ENCODE measurements around the gene TCEA2.

Gene TCEA2

DNA sequence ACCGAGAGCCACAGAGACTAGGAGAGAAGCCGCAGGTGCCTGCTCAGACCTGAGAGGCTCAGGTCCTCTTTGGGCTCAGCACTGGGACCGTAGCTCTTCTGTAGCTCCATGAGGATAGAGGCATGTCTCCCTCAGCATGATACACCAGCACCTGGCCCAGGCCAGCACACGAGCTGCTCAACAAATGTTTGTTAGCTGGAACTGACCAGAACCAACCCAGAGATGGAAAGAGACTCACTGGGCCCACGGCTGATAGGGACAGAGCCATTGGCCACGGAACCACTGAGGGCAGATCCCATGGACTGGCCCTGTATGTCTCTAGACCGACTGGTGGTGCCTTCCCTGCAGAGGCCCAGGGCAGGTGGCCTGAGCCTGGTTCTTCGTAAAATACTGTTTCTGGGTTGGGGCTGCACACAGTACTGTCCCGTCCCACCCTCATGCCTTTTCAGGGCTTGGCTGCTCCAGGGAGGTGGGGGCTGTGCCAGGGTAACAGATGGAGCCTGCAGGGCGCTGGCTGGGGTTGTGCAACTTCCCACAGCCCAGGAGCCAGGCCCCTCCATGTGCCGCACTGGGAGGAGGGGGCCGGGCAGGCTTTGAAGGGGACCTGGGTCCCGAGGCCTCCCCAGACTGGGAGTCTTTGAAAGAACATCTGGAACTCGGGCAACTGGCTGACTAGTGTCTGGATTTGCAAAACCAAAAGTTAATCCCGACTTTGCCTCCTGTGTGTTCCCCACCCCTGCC, 21.8 kb upstream of the TCEA2 start:
- no peak for DNase-seq
- no peaks in the 10 kb centered on the region for H3K9me3 Mint-ChIP-seq
- peak overlapping the region; percentile 49 for H3K27ac Mint-ChIP-seq
- no peak for ATAC-seq
- H3K36me3 Mint-ChIP-seq (ENCODE audit: low read depth): no peaks in the 10 kb centered on the region
- peaks cover 46% of the 10 kb centered on the region for H3K4me1 Mint-ChIP-seq
- H3K27me3 Mint-ChIP-seq: peaks cover 3% of the 10 kb centered on the region
- peak overlapping the region; percentile 79 for H3K4me3 Mint-ChIP-seq

DNA sequence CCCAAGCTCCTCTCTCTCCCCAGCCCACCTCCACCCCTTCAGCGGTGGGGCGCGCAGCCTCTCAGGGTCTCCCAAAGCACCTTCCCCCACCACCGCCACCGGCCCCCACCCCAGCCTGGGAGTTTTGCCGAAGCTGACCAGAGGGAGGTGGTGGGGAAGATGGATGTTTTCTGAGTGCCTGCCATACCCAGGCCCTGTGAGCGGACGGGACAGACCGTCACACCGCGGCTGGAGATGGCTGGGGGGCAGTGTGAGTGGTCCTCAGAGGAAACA, 21.3 kb upstream of the TCEA2 start:
- Mint-ChIP-seq H3K4me1 (peaks cover 44% of the 10 kb centered on the region), H3K27ac (no peak overlapping the region), H3K36me3 (ENCODE audit: low read depth) (no peaks in the 10 kb centered on the region), H3K4me3 (peak overlapping the region; percentile 79), H3K9me3 (no peaks in the 10 kb centered on the region), H3K27me3 (peaks cover 7% of the 10 kb centered on the region)
- no peak for ATAC-seq
- DNase-seq: no peak

DNA sequence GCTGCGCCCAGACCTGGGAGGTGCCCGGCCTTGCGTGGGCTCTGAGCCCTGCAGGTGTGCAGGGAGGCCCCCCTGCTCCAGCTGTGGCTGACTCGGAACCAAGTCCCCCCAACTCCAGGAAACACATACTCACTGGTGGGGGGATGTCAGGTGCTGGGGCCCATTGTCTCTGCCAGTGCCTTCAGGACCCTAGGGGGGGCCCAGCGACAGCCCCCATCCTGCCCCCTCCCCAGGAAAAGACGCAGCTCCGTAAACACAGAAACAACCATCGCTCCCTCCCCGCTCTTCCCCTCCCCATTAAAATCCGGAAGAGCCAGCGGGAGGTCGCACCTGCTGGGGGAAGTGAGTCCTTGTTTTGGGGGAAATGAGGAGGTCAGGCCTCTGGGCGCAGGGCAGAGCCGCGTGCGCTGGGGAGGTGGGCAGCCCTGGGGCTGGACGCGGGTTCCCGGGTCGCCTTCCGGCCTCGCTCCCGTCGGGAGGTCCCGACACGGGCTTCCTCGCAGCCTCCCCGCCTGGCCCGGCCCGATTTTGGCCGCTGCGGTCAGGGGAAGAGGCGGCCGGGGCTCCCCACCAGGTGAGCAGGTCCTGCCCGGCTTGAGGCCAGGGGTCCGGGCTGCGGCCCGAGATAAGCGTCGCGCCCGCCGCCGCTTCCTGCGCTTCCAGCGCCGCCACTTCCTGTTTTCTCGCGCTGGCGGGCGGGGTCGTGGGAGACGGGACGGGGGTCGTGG, 20.8 kb upstream of the TCEA2 start:
- DNase-seq: no peak
- ATAC-seq: no peak
- Mint-ChIP-seq H3K9me3 (no peaks in the 10 kb centered on the region), H3K36me3 (ENCODE audit: low read depth) (no peaks in the 10 kb centered on the region), H3K4me3 (peak overlapping the region; percentile 79), H3K4me1 (peaks cover 39% of the 10 kb centered on the region), H3K27ac (peak overlapping the region; percentile 71), H3K27me3 (peaks cover 8% of the 10 kb centered on the region)

DNA sequence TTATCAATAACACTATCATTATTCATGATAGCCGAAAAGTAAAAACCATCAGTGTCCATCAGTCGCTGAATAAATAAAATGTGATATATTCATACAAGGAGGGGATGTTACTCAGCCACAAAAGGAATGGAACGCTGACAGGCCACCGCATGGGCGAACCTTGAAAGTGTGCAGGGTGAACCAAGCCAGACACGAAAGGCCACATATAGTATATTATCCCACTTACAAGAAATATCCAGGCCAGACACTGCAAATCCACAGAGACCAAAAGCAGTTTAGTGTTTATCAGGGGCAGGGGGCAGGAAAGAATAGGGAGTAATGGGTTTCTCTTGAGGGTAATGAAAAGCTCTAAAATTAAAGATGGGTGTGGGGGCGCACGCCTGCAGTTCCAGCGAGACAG, 19.2 kb upstream of the TCEA2 start:
- Mint-ChIP-seq H3K36me3 (ENCODE audit: low read depth) (no peaks in the 10 kb centered on the region), H3K27ac (no peak overlapping the region), H3K27me3 (peaks cover 10% of the 10 kb centered on the region), H3K9me3 (no peaks in the 10 kb centered on the region), H3K4me3 (peak overlapping the region; percentile 48), H3K4me1 (peaks cover 31% of the 10 kb centered on the region)
- no peak for DNase-seq
- no peak for ATAC-seq

DNA sequence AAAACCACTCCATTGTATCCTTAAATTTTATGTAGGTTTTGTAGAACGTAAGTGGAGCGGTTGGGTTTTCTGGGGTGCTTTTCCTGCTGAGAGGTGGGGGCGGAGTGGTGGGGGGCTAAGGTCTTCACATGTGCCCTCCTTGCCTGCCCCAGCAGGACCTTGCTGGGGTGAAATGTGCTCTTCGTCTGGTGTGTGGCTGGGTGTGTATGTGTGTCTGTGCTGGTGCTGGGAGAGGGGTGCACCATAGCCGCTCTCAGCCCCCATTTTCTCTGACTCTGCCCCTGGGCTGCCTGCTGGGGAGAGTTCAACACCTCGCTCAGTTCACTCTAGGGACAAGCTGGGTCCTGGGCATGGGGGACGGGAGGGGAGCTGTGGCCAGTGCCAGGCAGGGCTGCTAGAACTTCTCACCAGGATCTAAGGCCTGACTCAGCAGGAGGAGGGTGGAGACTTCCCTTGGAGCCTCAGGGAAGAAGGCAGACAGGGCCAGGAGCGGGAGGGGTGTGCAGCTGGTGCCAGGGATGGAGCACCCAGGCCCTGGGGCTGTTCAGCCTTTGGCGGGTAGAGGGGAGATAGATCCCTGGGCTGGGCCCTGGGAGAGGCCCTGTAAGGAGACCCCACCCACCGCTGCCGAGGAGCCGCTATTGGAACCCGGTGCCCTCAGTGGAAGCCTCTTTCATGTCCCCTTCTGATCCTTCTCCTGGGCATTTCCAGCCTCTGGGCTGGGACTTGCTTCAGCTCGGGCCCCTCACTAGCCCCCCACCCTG, 18.3 kb upstream of the TCEA2 start:
- ATAC-seq: no peak
- Mint-ChIP-seq H3K9me3 (no peaks in the 10 kb centered on the region), H3K27me3 (peaks cover 12% of the 10 kb centered on the region), H3K4me1 (peaks cover 28% of the 10 kb centered on the region), H3K36me3 (ENCODE audit: low read depth) (no peaks in the 10 kb centered on the region), H3K4me3 (no peak overlapping the region), H3K27ac (no peak overlapping the region)
- DNase-seq: no peak

DNA sequence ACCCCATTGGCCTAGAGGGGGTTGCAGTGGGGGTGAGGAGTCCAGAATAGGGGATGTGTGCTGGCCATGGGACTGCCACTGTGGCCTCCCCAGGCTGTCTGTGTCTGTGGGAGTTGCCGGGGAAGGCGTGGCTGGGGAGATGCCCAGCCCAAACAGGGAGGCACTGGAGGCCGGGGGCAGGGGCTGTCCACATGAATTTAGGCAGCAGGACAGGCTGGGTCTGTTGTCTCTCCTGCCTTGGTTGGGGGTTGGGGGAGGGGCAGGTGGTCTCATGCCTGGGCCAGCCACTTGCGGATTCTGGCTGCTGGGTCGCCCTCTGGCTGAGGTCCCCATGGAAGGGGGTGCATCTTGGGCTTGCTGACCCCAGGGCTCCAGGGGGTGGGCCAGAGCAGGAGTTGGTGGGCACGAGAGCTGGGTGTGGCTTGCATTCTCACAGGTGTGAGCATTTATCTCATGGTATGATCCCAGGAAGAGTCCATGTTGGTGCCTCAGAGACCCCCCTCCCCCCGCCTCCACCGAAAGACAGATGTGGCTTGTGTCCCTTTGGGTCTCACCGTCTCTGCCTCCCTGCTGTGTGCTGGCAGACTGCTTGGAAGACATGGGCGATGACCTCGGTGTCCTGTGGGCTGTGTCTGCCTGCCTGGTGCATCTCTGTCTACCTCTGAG, 17.5 kb upstream of the TCEA2 start:
- ATAC-seq: no peak
- DNase-seq: no peak
- Mint-ChIP-seq H3K36me3 (ENCODE audit: low read depth) (no peaks in the 10 kb centered on the region), H3K9me3 (no peaks in the 10 kb centered on the region), H3K27me3 (peaks cover 17% of the 10 kb centered on the region), H3K27ac (no peak overlapping the region), H3K4me1 (peaks cover 22% of the 10 kb centered on the region), H3K4me3 (no peak overlapping the region)

DNA sequence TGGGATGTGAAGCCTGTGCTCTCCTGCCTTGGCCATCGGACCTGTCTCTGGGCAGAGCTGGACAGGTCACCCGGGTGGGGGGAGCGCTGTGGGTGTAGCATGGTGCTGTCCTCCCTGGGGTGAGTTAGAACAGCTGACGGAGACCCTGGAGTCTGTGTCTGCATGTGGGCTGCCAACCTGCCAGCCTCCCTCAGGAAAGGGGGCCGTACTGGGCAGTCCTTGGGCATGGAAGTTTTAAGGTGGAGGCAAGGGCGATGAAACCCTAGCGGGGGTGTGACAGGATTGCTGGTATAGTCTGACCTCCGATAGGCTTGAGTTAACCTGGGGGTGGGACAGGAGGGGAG, 16.0 kb upstream of the TCEA2 start:
- Mint-ChIP-seq H3K27me3 (peaks cover 24% of the 10 kb centered on the region), H3K9me3 (no peaks in the 10 kb centered on the region), H3K4me3 (no peak overlapping the region), H3K27ac (no peak overlapping the region), H3K36me3 (ENCODE audit: low read depth) (no peaks in the 10 kb centered on the region), H3K4me1 (peaks cover 11% of the 10 kb centered on the region)
- DNase-seq: no peak
- ATAC-seq: no peak

DNA sequence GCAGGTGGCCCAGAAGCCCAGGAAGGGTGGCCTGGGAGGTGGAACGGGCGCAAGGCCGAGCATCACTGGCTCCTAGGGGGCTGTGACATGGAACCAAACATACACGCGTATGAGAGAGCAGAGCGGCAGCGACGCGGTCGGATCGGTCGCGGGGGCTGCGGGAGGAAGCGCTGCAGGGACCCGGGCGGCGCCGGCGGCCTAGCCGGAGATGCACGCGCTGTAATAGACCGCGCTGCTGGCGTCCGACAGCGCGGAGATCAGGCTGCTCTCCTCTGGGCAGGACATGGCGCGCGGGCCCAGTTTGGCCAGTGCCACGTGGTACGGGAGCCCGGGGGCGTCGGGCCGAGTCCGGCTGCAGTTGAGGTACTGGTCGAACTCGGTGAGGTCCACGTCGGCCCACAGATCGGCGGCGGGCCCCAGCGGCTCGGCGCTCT, 15.0 kb upstream of the TCEA2 start:
- DNase-seq (no peak), ATAC-seq (no peak)
- H3K4me1 Mint-ChIP-seq: peaks cover 8% of the 10 kb centered on the region
- H3K27ac Mint-ChIP-seq: no peak overlapping the region
- H3K9me3 Mint-ChIP-seq: no peaks in the 10 kb centered on the region
- H3K4me3 Mint-ChIP-seq: no peak overlapping the region
- H3K36me3 Mint-ChIP-seq (ENCODE audit: low read depth): no peaks in the 10 kb centered on the region
- peaks cover 24% of the 10 kb centered on the region for H3K27me3 Mint-ChIP-seq

DNA sequence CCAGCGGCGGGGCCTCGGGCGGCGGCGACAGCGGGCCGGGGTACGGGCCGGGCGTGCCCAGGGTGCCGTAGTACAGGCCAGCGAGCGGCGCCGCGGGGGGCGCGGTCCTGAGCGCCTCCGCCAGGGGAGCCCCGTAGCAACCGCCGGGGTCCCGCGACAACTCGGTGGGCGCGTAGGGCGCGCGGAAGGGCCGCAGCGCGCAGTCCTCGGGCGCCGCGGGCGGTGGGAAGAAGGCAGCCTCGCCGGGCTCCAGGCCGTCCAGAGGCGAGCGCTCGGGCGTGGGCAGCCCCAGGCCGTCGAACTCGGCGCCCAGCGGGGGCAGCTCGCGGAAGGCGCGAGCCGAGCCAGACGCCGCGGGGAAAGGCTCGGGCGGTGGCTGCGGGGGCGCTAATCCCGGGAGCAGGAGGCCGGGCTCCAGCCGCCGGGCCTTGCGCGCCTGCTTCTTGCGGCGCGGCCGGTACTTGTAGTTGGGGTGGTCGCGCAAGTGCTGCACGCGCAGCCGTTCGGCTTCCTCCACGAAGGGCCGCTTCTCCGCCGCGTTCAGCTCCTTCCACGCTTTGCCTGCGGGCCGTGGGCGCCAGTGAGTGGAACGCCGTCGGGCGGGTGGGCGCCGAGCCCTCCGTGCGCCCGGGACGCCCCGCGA, 14.5 kb upstream of the TCEA2 start:
- Mint-ChIP-seq H3K27ac (no peak overlapping the region), H3K4me1 (peaks cover 8% of the 10 kb centered on the region), H3K4me3 (no peak overlapping the region), H3K27me3 (peaks cover 24% of the 10 kb centered on the region), H3K36me3 (ENCODE audit: low read depth) (no peaks in the 10 kb centered on the region), H3K9me3 (no peaks in the 10 kb centered on the region)
- DNase-seq (no peak), ATAC-seq (no peak)

DNA sequence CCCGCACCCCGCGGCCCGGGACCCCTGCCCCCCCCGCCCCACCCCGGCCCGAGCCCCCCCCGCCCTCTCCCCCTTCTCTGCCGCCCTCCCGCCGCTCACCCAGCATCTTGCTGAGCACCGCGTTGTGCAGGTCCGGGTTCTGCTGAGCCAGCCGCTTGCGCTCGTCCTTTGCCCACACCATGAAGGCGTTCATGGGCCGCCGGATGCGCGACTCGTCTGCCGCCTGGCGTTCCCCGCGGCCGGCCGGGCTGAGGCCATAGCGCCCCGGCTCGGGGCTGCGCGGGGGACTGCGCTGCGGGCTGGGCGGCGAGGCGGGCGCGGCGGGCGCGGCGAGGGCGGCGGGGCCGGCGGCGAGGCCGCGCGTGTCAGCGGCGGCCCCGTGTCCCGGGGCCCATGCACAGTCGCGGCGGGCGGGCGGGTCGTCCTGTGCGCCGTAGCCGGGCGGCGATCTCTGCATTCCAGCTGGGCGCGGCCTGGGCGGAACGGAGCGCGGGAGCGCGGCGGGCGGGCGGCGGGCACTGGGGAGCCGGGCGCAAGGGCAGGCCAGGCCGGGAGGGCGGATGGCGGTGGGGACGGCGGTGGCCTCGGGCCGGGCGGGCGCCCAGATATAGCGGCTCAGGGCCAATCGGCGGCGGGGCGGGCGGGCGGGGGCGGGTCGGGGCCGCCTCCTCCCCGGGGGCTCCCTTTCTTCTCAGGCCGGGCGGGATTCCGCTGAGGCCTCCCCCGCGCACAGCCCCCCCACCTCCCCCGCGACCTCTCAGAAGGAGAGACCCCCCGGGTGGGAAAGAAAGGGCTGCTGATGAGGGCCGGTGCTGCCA, 13.7 kb upstream of the TCEA2 start, which contains the start of gene SOX18:
TSS of gene SOX18 (minus strand) at position 580 of the 818 bp plus-strand sequence. CDS start at position 457, 123 bp downstream.
- DNase-seq (peak; percentile 46), ATAC-seq (no peak)
- Mint-ChIP-seq H3K27me3 (peaks cover 24% of the 10 kb centered on the region), H3K9me3 (no peaks in the 10 kb centered on the region), H3K4me1 (peaks cover 8% of the 10 kb centered on the region), H3K4me3 (no peak within 1 kb of the TSS), H3K36me3 (ENCODE audit: low read depth) (no peaks in the 10 kb centered on the region), H3K27ac (no peak within 1 kb of the TSS)

DNA sequence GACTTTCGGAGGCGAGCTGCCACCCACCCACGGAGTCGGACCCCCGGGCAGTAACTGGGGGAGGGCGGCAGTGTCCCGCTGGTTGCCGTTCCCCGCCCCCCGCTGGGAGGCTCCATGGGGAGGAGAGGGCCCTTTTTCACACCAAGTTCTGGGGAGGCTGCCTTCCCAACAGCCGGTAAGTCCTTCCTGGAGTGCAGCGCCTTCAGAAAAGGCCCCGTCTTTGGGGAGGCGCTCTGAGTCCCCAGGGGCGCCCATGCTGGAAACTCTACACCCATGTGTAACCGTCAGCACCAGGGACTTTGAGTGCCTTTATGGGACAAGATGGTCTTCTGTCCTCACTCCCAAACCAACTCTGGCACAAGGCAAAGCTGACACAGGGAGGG, 13.1 kb upstream of the TCEA2 start:
- H3K27me3 Mint-ChIP-seq: peaks cover 24% of the 10 kb centered on the region
- no peaks in the 10 kb centered on the region for H3K9me3 Mint-ChIP-seq
- DNase-seq (no peak), ATAC-seq (no peak)
- H3K4me3 Mint-ChIP-seq: no peak overlapping the region
- no peak overlapping the region for H3K27ac Mint-ChIP-seq
- H3K36me3 Mint-ChIP-seq (ENCODE audit: low read depth): no peaks in the 10 kb centered on the region
- peaks cover 6% of the 10 kb centered on the region for H3K4me1 Mint-ChIP-seq

DNA sequence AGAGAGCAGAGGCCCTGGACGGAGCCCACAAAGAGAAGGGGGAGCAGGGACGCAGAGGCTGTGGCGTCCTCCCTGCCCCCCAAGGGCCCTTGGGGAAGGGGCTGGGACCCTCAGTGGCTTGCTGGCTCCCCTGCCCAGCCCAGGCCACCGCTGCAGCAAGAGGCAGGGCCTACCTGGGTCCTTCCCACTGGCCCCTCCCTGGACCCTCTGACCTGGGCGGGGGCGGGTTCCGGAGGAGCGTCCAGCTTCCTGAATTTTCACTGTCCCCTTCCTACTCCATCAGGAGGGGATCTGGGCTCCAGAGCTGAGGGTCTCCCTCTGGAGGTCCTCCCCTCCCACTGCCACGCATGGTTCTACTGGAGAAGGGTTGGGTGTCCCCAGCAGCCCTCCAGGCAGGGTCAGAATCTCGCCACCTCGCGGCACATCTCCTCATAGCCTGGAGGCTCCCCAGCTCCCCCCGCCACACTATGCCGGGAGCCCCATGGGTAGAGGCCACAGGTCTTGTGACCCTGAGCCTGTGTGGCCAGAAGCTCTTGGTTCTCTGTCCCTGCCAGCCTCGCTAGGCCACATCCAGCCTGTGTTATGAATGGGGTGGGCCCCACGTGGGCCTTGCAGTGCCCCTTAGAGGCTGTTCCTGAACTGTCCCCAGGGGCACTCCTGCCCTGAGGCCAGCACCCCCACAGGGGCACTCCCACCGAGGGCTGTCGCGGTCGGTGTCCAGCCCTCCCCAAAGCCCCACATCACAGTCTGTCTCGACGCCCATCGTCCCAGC, 12.6 kb upstream of the TCEA2 start:
- Mint-ChIP-seq H3K27me3 (peaks cover 24% of the 10 kb centered on the region), H3K9me3 (no peaks in the 10 kb centered on the region)

DNA sequence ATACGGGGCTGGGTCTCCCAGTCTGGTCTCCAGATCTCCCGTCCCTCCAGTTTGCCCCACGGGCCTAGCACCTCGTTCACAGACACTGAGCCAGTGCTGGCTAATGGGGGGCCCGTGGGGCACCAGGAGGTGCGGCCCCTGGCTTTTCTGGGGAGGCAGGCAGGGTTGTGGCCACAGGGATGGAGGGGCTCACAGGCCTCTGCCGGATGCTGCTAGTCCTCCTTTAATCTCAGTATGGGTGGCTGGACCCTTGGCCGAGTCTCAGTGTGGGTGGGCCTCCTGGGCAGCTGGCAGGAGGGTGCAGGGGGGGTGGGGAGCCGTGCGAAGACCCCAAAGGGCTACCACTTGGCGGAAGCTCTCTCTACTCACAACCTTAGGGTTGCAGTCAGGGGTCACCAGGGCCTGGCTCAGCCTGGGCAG, 12.0 kb upstream of the TCEA2 start:
- ATAC-seq: no peak
- Mint-ChIP-seq H3K4me1 (peaks cover 6% of the 10 kb centered on the region), H3K27ac (no peak overlapping the region), H3K36me3 (ENCODE audit: low read depth) (no peaks in the 10 kb centered on the region), H3K4me3 (no peak overlapping the region), H3K27me3 (peaks cover 24% of the 10 kb centered on the region), H3K9me3 (no peaks in the 10 kb centered on the region)
- no peak for DNase-seq

More for the DNA sequence above, 12.6 kb upstream of the TCEA2 start:
- no peak overlapping the region for H3K27ac Mint-ChIP-seq
- no peak overlapping the region for H3K4me3 Mint-ChIP-seq
- no peak for ATAC-seq
- no peak for DNase-seq
- H3K4me1 Mint-ChIP-seq: peaks cover 6% of the 10 kb centered on the region
- H3K36me3 Mint-ChIP-seq (ENCODE audit: low read depth): no peaks in the 10 kb centered on the region

Measured in activated naive CD8-positive, alpha-beta T cell treated with anti-CD3 and anti-CD28 coated beads, Interleukin-2, amount 50 U/mL, for 24 hours (primary cell).